ENCODE results near the gene FOXN3.

- TF ChIP-seq POLR2A (IDR thresholded peaks at IDR 0.05; ENCODE audit: low read depth, low read length) (no peak), BRCA1 (IDR thresholded peaks at IDR 0.05; ENCODE audit: low read depth, low read length) (no peak), PKNOX1 (IDR thresholded peaks at IDR 0.05) (no peak), CTCF (IDR thresholded peaks at IDR 0.05 in 2 of 3, conservative IDR thresholded peaks at IDR 0.05 in 1 of 3; ENCODE audit: control insufficient read depth in 2 of 3, extremely low read depth in 1 of 3, insufficient read depth in 1 of 3, low read depth in 3 of 3, low read length in 3 of 3) (no peak), RAD21 (IDR thresholded peaks at IDR 0.05; ENCODE audit: insufficient read depth, low read depth, low read length) (no peak)
- TF ChIP-seq, protein P1, sequence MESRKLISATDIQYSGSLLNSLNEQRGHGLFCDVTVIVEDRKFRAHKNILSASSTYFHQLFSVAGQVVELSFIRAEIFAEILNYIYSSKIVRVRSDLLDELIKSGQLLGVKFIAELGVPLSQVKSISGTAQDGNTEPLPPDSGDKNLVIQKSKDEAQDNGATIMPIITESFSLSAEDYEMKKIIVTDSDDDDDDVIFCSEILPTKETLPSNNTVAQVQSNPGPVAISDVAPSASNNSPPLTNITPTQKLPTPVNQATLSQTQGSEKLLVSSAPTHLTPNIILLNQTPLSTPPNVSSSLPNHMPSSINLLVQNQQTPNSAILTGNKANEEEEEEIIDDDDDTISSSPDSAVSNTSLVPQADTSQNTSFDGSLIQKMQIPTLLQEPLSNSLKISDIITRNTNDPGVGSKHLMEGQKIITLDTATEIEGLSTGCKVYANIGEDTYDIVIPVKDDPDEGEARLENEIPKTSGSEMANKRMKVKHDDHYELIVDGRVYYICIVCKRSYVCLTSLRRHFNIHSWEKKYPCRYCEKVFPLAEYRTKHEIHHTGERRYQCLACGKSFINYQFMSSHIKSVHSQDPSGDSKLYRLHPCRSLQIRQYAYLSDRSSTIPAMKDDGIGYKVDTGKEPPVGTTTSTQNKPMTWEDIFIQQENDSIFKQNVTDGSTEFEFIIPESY (IDR thresholded peaks at IDR 0.05), result no peak
These were observed 226.1 kb downstream of the FOXN3 start for GRCh38 chr14:89190765-89191513.
